Calu3 (cell line): ENCODE data around the gene KRTAP5-5. TPM values are rescaled to one million over a fixed set of nuclear protein-coding genes. Genes with fewer than 3 reads are reported as not detected.

Experiments
- BruUV-seq: library from RNA; stranded (reverse); fragments of 400-500 nt; replicated peaks from 2 replicates; lab custom pipeline; 2021; lab: Mats Ljungman, UMichigan
- CTCF ChIA-PET: fragments of 300-600 bp; sonication (Branson Sonifier 250); formaldehyde crosslinking; loops from one replicate; lab custom pipeline; 2022; ENCODE audit warnings: antibody characterized with exemption; lab: Charles Lee
- DNase-seq: peaks from one replicate; pipeline ENCODE4 v3.0.0; 2022
- H3K27ac Mint-ChIP-seq: one replicate; pipeline ENCODE4 v1.8.0; 2022; ENCODE audit warnings: mixed read lengths; ENCODE audit not compliant: unreplicated experiment
- H3K27me3 Mint-ChIP-seq: one replicate; pipeline ENCODE4 v1.8.0; 2022; ENCODE audit warnings: mixed read lengths; ENCODE audit not compliant: unreplicated experiment
- H3K36me3 Mint-ChIP-seq: one replicate; pipeline ENCODE4 v1.8.0; 2022; ENCODE audit warnings: mild to moderate bottlenecking, moderate library complexity, mixed read lengths; ENCODE audit not compliant: insufficient read depth, unreplicated experiment
- H3K4me1 Mint-ChIP-seq: one replicate; pipeline ENCODE4 v1.8.0; 2022; ENCODE audit warnings: mild to moderate bottlenecking, low read depth, mixed read lengths; ENCODE audit not compliant: unreplicated experiment
- H3K4me3 Mint-ChIP-seq: one replicate; pipeline ENCODE4 v1.8.0; 2022; ENCODE audit warnings: mild to moderate bottlenecking, low read depth, moderate library complexity, mixed read lengths; ENCODE audit not compliant: unreplicated experiment
- H3K9me3 Mint-ChIP-seq: one replicate; pipeline ENCODE4 v1.8.0; 2022; ENCODE audit warnings: low read depth, mixed read lengths; ENCODE audit not compliant: unreplicated experiment
- CTCF ChIP-seq: fragments of 200-600 bp; IDR thresholded peaks from one replicate; pipeline ENCODE4 v1.8.0; 2022; ENCODE audit warnings: antibody characterized with exemption; ENCODE audit not compliant: unreplicated experiment
- intact Hi-C: fragments of 100-400 bp; cut with micrococcal nuclease; formaldehyde crosslinking; loops from one replicate; pipeline ENCODE4 v1.10.0; 2022; ENCODE audit not compliant: unreplicated experiment
- total RNA-seq: library from RNA; stranded (reverse); gene quantifications from 2 replicates; pipeline ENCODE4 v1.2.3, GENCODE V29; 2022

KRTAP5-5 gene
- total RNA-seq, 1 experiment from 2014 or later: not detected

GRCh38 chr11:1630271-1630670 is 696 bp downstream of the KRTAP5-5 start:
- no peak for DNase-seq
- no peak overlapping the region for H3K27ac Mint-ChIP-seq
- H3K9me3 Mint-ChIP-seq: no peaks in the 10 kb centered on the region
- H3K36me3 Mint-ChIP-seq: no peaks in the 10 kb centered on the region
- no peak overlapping the region for H3K4me3 Mint-ChIP-seq
- intact Hi-C loops: no loop called here
- H3K4me1 Mint-ChIP-seq: no peaks in the 10 kb centered on the region
- CTCF ChIA-PET: interaction anchor here (0.5 to 1.8 kb wide), 2 partner anchors 11 to 466 kb away, joined by 3 to 4 read pairs; no protein-coding TSS in a partner anchor
- no peak for TF ChIP-seq CTCF
- peaks cover 82% of the 10 kb centered on the region for H3K27me3 Mint-ChIP-seq
- BruUV-seq: no TSS peak

GRCh38 chr11:1631066-1631568 is 1.5 kb downstream of the KRTAP5-5 start:
- no peaks in the 10 kb centered on the region for H3K9me3 Mint-ChIP-seq
- no peak for DNase-seq
- intact Hi-C loops: no loop called here
- H3K4me3 Mint-ChIP-seq: no peak overlapping the region
- CTCF ChIA-PET: interaction anchor here (0.5 to 1.8 kb wide), 3 partner anchors 10 to 465 kb away, joined by 3 to 4 read pairs (median 3); no protein-coding TSS in a partner anchor
- TF ChIP-seq CTCF: no peak
- no peak overlapping the region for H3K27ac Mint-ChIP-seq
- H3K36me3 Mint-ChIP-seq: no peaks in the 10 kb centered on the region
- H3K27me3 Mint-ChIP-seq: peaks cover 82% of the 10 kb centered on the region
- no TSS peak for BruUV-seq
- no peaks in the 10 kb centered on the region for H3K4me1 Mint-ChIP-seq

- no peaks in the 10 kb centered on the region for H3K9me3 Mint-ChIP-seq
- intact Hi-C loops: no loop called here
- no peaks in the 10 kb centered on the region for H3K36me3 Mint-ChIP-seq
- no TSS peak for BruUV-seq
- no peak overlapping the region for H3K4me3 Mint-ChIP-seq
- no peak for DNase-seq
- no peak for TF ChIP-seq CTCF
- CTCF ChIA-PET: interaction anchor here (1.0 to 1.8 kb wide), 3 partner anchors 9 to 132 kb away, joined by 3 to 5 read pairs (median 4); partner anchors contain the start of gene CTSD
- no peaks in the 10 kb centered on the region for H3K4me1 Mint-ChIP-seq
- H3K27me3 Mint-ChIP-seq: peaks cover 80% of the 10 kb centered on the region
- no peak overlapping the region for H3K27ac Mint-ChIP-seq
These were observed 2.6 kb downstream of the KRTAP5-5 start for GRCh38 chr11:1632053-1632714.

DNA sequence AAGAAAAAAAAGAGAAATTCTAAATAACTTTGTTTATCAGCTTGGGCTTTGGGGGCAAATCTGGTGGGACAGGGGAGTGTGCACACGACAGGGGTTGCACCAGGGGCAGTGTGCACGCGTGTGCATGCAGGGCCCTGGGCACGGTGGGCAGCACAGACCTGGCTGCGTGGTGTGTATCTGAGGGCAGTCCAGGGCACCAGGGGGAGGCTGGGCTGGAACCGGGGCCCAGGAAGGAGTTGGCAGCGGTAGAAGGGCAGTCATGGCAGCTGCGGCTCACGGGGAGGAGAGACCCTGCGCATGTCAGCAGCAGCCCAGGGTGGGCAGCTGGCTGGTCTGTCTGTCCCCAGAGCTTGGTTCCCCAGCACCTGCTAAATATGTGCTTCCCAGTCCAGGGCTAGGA is 4.3 kb downstream of the KRTAP5-5 start:
- CTCF ChIA-PET: no interaction called here
- no peaks in the 10 kb centered on the region for H3K36me3 Mint-ChIP-seq
- no peaks in the 10 kb centered on the region for H3K4me1 Mint-ChIP-seq
- intact Hi-C loops: no loop called here
- no peak overlapping the region for H3K27ac Mint-ChIP-seq
- no peak for TF ChIP-seq CTCF
- BruUV-seq: no TSS peak
- peaks cover 83% of the 10 kb centered on the region for H3K27me3 Mint-ChIP-seq
- H3K9me3 Mint-ChIP-seq: no peaks in the 10 kb centered on the region
- DNase-seq: no peak
- no peak overlapping the region for H3K4me3 Mint-ChIP-seq
